Smooth muscle cell (in vitro differentiated cells): ENCODE data around the gene STK24. TPM values are rescaled to one million over a fixed set of nuclear protein-coding genes. Genes with fewer than 3 reads are reported as not detected.

ENCODE experiments used
- DNase-seq: peaks from one replicate; lab custom pipeline; 2025; ENCODE audit not compliant: unreplicated experiment; lab: John Stamatoyannopoulos, UW
- H2AFZ ChIP-seq: fragments of 200-600 bp; sonication (generic); 2 replicates; pipeline ENCODE4 v1.6.0; 2016; ENCODE audit warnings: antibody characterized with exemption, low read depth, mild to moderate bottlenecking
- H3F3A ChIP-seq: fragments of 200-600 bp; sonication (generic); 2 replicates; pipeline ENCODE4 v1.6.0; 2017; ENCODE audit warnings: antibody characterized with exemption, low read depth
- H3K27ac ChIP-seq: fragments of 200-600 bp; sonication (generic); 2 replicates; pipeline ENCODE4 v1.5.1; 2016; ENCODE audit warnings: low read depth, mild to moderate bottlenecking
- H3K27me3 ChIP-seq: fragments of 200-600 bp; sonication (generic); 2 replicates; pipeline ENCODE4 v1.6.1; 2016; ENCODE audit warnings: low read depth, mild to moderate bottlenecking
- H3K36me3 ChIP-seq: fragments of 200-600 bp; sonication (generic); 2 replicates; pipeline ENCODE4 v1.5.1; 2016; ENCODE audit warnings: low read depth
- H3K4me1 ChIP-seq: fragments of 200-600 bp; sonication (generic); 2 replicates; pipeline ENCODE4 v1.5.1; 2016; ENCODE audit warnings: low read depth
- H3K4me2 ChIP-seq: fragments of 200-600 bp; sonication (generic); 2 replicates; pipeline ENCODE4 v1.6.0; 2016; ENCODE audit warnings: mild to moderate bottlenecking
- H3K4me3 ChIP-seq: fragments of 200-600 bp; sonication (generic); 2 replicates; pipeline ENCODE4 v1.5.1; 2016; ENCODE audit warnings: mild to moderate bottlenecking
- H3K79me2 ChIP-seq: fragments of 200-600 bp; sonication (generic); 2 replicates; pipeline ENCODE4 v1.6.0; 2016; ENCODE audit warnings: low read depth, mild to moderate bottlenecking
- H3K9ac ChIP-seq: fragments of 200-600 bp; sonication (generic); 2 replicates; pipeline ENCODE4 v1.6.0; 2016; ENCODE audit warnings: low read depth
- H3K9me3 ChIP-seq: fragments of 200-600 bp; sonication (generic); replicated peaks from 2 replicates; pipeline ENCODE4 v1.5.1; 2016; ENCODE audit warnings: low read depth
- H4K20me1 ChIP-seq: fragments of 200-600 bp; sonication (generic); 2 replicates; pipeline ENCODE4 v1.6.0; 2016; ENCODE audit warnings: low read depth
- CTCF ChIP-seq: fragments of 200-600 bp; sonication (generic); IDR thresholded peaks from 2 replicates; pipeline ENCODE4 v1.5.1; 2017; ENCODE audit warnings: borderline replicate concordance, mild to moderate bottlenecking, antibody characterized with exemption; ENCODE audit not compliant: insufficient read depth, poor library complexity, severe bottlenecking
- WGBS: methylation state at CpG from one replicate; pipeline ENCODE4 v1.1.7; 2016; ENCODE audit warnings: low lambda C conversion rate; 5-methylcytosine and 5-hydroxymethylcytosine counted together
- polyA plus RNA-seq: library from polyadenylated mRNA; unstranded; fragments of >200 nt; fragmentation: Nextera tagmentation; extraction: Ambion mirVana; gene quantifications from 2 replicates; pipeline ENCODE4 v1.2.1, GENCODE V29; 2016
- total RNA-seq: library from RNA; depleted of rRNA; stranded (reverse); fragments of >200 nt; gene quantifications from 2 replicates; pipeline ENCODE4 v1.2.3, GENCODE V29; 2014

Gene STK24
- total and polyA plus RNA-seq, 2 experiments from 2014 or later = 80.2 to 89.1 TPM

DNA sequence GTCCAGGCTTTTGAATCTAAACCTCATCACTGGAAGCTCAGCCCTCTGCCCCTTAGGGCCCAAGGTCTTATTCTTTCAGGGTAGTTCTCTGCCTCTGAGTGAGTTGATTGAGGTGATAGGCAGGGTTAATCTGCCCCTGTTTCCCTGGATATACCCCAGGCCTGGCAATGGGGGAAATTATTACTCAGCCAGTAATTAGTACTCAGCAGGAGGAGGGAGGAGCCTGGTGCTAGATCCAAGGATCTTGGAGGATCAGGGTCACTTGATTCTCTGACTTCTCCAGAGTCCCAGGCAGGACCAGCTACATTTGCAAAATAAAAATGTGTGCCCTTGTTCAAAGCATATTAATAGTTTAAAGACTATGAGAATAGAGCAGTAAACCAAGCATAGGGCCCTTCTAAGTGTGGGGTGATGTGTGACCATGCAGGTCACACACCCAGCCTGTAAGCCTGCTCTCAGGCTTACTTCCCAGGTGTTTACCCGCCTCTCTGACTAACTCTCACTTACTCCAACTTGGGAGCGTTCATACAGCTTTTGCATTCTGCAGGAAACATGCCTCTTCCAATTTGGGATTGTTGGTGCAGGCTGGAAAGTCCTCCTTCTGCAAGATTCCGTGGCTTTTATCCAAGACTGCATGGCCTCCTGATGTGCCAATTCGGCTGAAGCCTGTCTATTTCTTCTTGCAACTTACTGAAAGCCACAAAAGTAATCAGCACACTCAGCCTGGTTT lies 7.9 kb upstream of the STK24 start:
- DNase-seq = no peak
- H3K27ac ChIP-seq = peak overlapping the region; percentile 93
- H3K4me3 ChIP-seq = no peak overlapping the region
- no peaks in the 10 kb centered on the region for H4K20me1 ChIP-seq
- 82% methylated on average over 4 of the region's 4 CpGs for WGBS
- no peak overlapping the region for H3K4me2 ChIP-seq
- H3K27me3 ChIP-seq = no peaks in the 10 kb centered on the region
- no peaks in the 10 kb centered on the region for H3K79me2 ChIP-seq
- H3F3A ChIP-seq = peaks cover 23% of the 10 kb centered on the region
- no peaks in the 10 kb centered on the region for H3K36me3 ChIP-seq
- H3K9ac ChIP-seq = no peak overlapping the region
- no peak for TF ChIP-seq CTCF
- peaks cover 12% of the 10 kb centered on the region for H3K4me1 ChIP-seq
- no peak overlapping the region for H2AFZ ChIP-seq
- no peaks in the 10 kb centered on the region for H3K9me3 ChIP-seq

DNA sequence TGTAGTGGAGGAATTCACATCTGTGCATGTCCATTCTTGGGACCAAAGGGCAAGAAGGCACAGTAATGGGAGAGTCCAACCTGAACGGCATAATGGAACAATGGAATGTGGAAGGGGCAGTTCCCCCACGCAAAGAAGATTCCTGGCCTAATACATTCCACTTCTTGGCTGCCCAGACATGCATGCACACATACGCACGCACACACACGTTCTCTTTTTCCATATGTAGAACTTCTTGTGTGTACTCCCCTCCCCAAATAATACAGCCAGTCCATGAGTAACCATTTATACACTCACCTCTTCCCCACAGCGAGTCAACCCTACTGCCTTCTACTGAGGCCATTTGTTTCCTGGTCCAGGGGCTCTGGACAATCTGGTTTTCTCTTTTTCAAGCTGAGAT lies 6.0 kb upstream of the STK24 start:
- no peak for TF ChIP-seq CTCF
- peak overlapping the region; percentile 44 for H3K9ac ChIP-seq
- H3K36me3 ChIP-seq = no peaks in the 10 kb centered on the region
- peak overlapping the region; percentile 93 for H3K27ac ChIP-seq
- H3K27me3 ChIP-seq = no peaks in the 10 kb centered on the region
- H3K4me2 ChIP-seq = peak overlapping the region; percentile 12
- no peak overlapping the region for H3K4me3 ChIP-seq
- DNase-seq = no peak
- no peaks in the 10 kb centered on the region for H4K20me1 ChIP-seq
- peaks cover 12% of the 10 kb centered on the region for H3K4me1 ChIP-seq
- H3F3A ChIP-seq = peaks cover 23% of the 10 kb centered on the region
- no peak overlapping the region for H2AFZ ChIP-seq
- no peaks in the 10 kb centered on the region for H3K9me3 ChIP-seq
- WGBS = 78% methylated on average over 6 of the region's 6 CpGs
- no peaks in the 10 kb centered on the region for H3K79me2 ChIP-seq

- no peak for TF ChIP-seq CTCF
- H3K27ac ChIP-seq = peak overlapping the region; percentile 93
- DNase-seq = no peak
- whole genome bisulfite sequencing = 10% methylated on average over 2 of the region's 2 CpGs
- H3K4me2 ChIP-seq = peak overlapping the region; percentile 34
- no peak overlapping the region for H3K4me3 ChIP-seq
- H3F3A ChIP-seq = peaks cover 23% of the 10 kb centered on the region
- peak overlapping the region; percentile 14 for H2AFZ ChIP-seq
- H4K20me1 ChIP-seq = no peaks in the 10 kb centered on the region
- H3K9me3 ChIP-seq = no peaks in the 10 kb centered on the region
- H3K9ac ChIP-seq = peak overlapping the region; percentile 68
- H3K27me3 ChIP-seq = no peaks in the 10 kb centered on the region
- H3K4me1 ChIP-seq = peaks cover 12% of the 10 kb centered on the region
- no peaks in the 10 kb centered on the region for H3K79me2 ChIP-seq
- H3K36me3 ChIP-seq = no peaks in the 10 kb centered on the region
These were observed 5.2 kb upstream of the STK24 start for GRCh38 chr13:98581971-98582702.
